GM18508 (cell line): ENCODE measurements around the gene DNAJC11.
"Not testable (repeated sequence)": the region's sequence is repeated elsewhere in the genome, so short reads cannot be mapped to it uniquely, and the experiment has no call there.

ENCODE experiments used
- ATAC-seq: cut with Tn5 transposase; IDR thresholded peaks from one replicate; pipeline ENCODE4 v1.9.1; 2021; ENCODE audit warnings: moderate number of reproducible peaks; ENCODE audit not compliant: insufficient read depth, unreplicated experiment

Gene DNAJC11

DNA sequence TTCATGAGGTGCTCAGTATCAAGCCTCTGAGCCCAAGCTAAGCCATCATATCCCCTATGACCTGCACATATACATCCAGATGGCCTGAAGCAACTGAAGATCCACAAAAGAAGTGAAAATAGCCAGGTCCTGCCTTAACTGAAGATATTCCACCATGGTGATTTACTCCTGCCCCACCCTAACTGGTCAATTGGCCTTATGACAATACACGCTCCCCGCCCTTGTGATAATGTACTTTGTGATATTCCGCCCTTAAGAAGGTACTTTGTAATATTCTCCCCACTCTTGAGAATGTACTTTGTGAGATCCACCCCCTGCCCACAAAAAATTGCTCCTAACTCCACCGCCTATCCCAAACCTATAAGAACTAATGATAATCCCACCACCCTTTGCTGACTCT is 1.7 kb downstream of the DNAJC11 start:
- ATAC-seq: not testable (repeated sequence)

DNA sequence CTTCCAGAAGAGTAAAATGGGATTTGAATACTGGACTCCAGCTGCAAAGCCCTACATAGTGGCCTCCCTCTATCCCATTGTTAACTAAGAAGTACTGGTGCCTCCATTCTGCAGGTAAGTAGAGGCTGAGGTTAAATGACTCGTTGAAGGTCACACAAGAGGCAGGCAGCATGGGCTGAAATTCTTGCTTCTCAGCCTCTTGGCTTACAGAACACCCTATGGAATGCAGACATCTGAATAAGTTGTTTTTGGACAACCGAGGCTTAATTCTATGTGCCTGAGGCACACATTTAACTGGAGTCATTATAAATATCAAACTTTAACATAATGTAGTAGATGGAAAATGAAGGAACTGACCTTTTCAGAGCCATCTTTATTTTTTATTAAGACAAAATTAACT is 5.7 kb downstream of the DNAJC11 start:
- no peak for ATAC-seq

DNA sequence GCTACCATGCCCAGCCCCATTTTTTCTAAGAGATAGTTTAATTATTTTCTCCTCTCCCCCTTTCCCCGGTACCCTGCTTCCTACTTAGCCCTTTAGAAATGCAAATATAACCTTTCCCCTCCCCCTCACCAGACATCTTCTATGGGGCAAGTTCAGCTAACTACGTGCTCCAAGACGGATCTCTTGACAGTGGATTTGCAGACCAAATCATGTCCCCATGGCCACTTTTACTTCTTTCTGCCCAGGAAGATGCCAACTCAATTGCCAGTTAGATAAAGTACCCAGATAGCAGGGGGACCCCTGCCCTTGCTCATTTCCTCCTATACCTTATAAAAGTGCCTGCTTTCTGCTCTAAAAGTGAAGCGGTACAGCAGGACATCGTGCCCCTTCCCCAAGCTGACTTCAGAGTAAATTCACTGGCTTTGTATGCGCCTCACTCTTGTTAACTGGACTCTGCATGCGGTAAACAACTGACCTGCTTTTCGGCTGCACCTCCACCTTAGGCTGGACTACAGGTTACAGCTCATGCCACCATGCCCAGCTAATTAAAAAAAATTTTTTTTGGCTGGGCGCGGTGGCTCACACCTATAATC is 7.4 kb downstream of the DNAJC11 start:
- ATAC-seq: no peak

DNA sequence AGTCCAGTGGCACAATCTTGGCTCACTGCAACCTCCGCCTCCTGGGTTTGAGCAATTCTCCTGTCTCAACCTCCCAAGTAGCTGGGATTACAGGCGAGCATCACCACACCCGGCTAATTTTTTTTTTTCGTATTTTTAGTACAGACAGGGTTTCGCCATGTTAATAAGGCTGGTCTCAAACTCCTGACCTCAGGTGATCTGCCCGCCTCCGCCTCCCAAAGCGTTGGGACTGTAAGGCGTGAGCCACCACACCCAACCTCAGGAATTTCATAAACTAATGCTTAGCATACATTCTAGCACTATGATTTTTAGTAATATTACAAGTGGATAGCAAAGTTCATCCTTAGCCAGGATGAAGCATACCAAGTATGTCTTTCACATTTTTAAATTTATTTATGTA is 8.7 kb downstream of the DNAJC11 start:
- no peak for ATAC-seq

DNA sequence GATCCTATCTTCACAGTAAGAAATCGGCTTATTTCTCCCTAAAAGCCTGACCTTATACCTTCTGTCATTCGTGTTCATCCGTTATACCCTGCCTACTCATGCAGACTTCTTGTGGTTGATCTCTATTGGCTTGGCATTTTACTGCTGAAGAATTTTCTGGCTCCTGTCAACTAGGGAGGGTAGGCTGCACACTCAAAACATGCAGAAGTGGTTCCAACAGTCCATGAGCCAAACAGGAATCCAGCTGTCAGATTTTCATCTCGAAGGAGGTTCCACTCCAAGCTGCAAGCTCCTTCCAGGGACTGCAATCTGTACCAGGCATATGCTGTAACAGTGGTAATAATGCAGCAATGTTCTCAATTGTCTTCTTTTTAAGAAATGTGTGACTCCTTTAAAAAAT is 10.1 kb downstream of the DNAJC11 start:
- no peak for ATAC-seq

DNA sequence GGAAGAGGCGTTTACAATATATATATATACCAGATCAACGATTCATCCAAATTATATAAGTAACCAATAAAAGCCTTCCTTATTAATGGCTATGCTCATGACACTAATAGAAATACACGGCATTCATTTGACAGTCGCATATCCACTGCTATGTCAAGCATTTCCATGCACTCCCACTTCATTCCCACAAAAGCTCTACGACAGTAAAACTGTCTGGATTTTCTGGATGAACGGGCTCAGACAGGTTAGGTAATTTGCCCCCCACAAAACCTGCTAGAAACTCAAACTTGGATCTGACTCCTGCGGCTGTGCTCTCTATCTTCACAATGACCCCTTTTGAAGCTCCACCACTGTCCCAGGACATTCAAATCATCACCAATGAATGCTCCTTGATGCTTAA is 11.4 kb downstream of the DNAJC11 start:
- no peak for ATAC-seq

DNA sequence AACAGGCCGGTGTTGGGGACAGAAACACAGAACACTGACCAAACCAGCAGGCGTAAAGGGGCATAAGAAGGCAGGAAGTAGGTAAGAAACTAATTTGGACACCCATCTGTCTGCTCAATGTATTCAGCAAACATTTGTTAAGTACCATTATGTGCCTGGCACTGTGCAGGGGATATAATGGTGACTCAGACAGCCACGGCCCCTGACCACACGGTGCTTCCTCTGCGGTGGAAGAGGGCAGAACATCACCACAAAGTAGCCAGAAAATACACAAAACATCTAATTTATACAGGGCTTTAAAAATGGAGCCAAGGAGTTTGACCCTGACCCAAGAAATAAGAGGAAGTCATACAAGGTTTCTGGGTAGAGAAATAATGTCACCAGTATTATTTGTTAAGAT is 12.9 kb downstream of the DNAJC11 start:
- no peak for ATAC-seq

DNA sequence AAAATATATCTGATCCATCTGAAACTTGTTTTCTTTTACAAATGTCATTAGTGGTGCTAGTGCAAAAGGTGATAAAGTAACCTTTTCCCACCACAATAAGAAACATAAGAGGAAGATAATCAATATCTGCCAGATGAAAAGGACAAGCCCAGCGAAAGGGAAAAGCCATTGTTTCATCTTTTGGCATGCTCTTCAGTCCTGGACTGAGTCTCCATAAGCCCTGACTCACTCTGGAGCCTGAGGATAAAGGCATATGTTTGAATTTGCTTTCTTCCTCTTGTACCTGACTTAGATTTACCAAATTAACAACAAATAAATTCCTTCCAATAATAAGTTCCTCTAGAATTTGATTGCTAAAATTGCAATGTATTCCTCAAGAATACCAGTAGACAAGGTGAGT is 13.6 kb downstream of the DNAJC11 start:
- ATAC-seq: no peak

DNA sequence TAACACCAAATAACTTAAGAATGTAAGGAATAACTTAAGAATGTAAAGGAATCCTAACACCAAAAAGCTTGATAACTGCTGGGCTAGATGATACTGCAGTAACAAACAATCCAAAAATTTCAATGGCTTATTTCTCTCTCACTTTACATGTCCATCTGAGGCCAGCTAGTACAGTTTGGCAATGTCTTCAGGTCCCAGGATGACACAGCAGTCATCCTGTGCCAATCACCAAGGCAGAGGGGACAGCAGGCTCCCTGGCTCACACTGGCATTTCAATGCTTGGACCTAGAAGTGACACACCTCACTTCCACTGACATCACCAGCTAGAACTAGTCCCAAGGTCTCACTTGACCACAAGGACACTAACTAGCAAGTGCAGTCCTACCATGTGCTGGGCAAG is 15.3 kb downstream of the DNAJC11 start:
- ATAC-seq: no peak

DNA sequence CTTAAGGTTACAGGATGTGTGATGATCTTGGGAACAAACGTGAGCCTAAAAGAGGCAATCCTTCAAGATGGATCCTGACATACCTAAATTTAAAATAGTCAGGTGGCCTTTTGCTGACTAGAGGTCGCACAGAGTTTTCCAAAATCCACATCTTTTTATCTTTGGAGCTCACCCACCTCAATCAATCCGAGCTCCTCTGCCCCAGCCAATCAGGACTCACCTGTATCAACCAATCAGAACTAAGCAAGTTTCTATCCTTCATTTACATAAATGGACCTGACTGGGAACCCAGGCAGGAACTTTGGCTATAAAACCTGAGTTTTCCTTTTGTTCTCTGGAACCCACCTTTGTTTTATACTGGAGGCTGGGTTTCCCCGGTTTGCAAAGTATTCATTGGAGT is 16.2 kb downstream of the DNAJC11 start:
- ATAC-seq: no peak

DNA sequence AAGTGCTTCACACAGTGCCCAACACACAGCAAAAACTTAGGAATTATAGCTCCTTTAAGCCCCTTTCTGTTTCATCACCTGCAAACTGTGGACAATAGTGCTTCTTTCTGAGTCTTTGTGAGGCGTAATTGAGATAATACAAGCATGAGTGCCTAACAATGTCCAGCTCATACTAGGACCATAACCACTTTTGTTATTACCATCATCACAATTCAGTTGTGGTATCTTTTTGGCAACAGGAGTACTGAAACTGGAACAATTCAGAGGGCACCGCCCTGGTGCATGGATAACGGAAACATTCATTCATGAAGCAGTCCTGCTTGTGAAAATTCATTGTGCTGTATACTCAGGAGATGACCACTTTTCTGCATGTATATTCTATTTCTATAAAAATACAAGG is 18.2 kb downstream of the DNAJC11 start:
- ATAC-seq: no peak

DNA sequence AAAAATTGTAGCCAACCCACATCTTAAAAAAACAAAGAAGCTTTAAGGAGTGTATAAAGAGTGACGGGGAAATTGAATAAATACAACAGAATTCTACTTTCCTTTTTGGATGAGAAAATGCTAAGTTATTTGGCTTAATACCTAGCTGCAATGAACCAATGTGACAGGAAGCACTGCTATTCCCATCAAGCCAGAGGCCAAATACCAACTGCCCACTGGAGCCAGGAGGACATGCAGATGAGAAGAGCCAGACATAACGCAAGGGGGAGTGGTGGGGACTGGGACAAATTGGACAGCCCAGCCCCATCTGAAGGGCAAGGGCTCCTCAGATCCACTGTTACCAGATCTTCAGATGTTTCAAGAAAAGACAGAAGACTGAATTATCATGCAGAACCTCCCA is 25.7 kb downstream of the DNAJC11 start:
- no peak for ATAC-seq

DNA sequence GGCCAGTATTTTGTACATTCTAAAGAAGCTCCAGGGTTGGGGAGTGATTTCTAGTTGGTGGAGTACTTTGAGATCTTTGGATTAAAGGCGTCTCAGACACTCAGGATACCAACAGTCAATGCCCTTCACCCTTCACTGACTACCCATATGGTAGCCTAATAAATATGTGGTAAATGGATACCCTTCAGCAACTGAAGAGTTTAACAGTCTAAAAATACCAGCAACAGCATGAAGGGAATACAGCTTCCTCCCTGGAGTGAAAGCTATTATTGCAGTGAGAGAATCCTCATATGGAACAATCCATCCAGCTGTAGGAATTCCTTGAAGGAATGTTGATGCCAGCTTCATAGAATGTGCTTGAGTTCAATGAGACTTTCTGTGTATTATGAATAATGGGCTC is 26.8 kb downstream of the DNAJC11 start:
- ATAC-seq: no peak

DNA sequence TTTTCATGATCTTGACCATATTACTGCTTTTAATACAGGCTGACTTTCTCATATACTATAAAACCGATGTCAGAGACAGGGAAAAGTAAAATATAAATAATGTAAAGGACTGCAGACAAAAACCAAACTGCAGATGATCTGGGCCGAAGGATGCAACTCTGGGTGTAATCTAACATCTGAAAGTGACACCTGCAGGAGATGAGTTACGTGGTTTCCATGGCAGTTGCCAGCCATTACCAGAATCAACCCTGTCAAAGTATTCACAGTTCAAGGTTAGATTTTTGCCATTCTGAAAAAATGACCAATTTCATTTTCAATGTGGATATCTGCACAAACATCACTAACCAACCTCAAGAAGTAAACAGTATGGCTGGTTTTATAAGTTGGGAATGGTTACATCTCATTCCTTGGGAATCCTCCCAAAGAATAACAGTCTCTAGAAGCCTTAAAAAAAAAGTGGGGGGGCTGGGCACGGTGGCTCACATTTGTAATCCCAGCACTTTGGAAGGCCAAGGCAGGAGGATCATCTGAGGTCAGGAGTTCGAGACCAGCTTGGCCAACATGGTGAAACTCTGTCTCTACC is 27.7 kb downstream of the DNAJC11 start:
- no peak for ATAC-seq

DNA sequence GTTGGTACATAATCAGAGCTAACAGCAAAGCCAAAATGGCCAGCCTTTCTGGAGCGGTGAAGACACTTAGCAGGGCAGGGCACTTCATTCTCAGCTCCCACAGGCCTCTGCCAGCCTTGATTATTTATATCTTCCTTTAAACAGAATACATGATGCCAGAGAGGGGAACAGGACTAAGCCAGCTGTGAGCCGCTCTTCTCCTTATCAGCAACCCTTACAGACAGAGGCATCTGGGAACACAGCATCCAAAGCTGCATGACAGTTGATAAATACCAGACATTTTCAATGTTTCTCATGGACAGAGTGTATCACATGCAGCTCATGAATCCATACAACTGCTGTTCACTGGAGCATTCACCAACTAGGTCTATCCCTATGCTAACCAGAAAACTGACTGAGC is 29.1 kb downstream of the DNAJC11 start:
- no peak for ATAC-seq

DNA sequence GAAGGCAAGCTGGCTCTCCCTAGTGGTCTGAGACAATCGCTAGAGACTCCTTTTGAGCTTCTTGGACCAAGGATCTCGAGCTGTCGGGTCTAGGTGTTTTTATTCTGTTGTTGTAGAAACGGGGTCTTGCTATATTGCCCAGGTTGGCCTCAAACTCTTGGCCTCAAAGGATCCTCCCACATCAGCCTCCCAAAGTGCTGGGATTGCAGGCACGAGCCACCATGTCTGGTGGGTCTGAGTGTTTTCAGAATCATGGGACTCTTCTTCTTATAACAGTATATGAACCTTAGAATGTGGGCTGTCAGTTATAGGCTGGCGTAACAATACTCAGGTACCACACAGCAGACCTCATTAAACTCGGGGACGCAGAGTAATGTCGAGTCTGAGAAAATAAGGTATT is 33.1 kb downstream of the DNAJC11 start:
- no peak for ATAC-seq

DNA sequence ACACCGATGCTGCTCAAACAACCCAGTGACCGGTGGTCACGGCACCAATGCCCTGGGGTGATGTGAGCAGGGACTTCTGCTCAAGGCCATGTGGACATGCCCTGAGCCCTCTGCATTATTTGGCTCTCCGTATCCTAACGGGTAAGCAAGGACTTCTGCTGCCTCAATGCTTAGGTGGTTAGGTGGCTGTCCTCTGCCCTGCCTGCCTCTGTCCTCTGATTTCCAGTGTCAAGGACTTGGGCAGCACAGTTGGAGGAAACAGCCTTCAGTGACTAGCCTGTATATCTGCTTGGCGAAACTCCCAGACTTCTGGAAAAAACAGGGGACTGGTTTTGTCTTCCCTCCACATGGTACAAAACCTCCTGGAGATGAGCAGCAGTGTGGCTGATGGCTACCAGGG is 34.5 kb downstream of the DNAJC11 start:
- ATAC-seq: no peak

DNA sequence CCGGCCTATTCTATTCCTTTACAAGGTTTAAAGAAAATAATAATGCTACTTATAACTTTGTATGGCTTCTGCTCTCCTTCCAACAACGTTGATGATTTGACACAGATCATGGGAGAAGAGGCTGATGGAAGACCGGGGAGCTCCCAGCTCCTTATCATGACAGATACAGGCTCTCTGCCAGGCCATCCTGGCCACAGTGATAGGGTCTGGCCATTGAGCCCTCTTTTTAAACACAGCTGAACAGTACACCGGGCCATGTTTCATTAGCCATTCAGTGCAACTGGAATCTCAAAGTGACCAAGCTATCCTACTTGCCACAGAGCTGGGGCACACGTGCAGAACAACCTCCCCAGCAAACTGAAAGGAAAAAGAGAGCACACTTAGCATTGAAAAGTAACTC is 34.9 kb downstream of the DNAJC11 start:
- ATAC-seq: no peak

DNA sequence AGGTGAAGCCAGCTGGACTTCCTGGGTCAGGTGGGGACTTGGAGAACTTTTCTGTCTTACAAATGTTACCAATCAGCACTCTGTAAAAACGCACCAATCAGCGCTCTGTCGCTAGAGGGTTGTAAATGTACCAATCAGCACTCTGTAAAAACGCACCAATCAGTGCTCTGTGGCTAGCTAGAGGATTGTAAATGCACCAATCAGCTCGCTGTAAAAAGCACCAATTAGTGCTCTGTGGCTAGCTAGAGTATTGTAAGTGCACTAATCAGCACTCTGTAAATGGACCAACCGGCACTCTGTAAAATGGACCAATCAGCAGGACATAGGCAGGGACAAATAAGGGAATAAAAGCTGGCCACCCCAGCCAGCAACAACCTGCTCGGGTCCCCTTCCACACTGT is 39.1 kb downstream of the DNAJC11 start:
- ATAC-seq: not testable (repeated sequence)

DNA sequence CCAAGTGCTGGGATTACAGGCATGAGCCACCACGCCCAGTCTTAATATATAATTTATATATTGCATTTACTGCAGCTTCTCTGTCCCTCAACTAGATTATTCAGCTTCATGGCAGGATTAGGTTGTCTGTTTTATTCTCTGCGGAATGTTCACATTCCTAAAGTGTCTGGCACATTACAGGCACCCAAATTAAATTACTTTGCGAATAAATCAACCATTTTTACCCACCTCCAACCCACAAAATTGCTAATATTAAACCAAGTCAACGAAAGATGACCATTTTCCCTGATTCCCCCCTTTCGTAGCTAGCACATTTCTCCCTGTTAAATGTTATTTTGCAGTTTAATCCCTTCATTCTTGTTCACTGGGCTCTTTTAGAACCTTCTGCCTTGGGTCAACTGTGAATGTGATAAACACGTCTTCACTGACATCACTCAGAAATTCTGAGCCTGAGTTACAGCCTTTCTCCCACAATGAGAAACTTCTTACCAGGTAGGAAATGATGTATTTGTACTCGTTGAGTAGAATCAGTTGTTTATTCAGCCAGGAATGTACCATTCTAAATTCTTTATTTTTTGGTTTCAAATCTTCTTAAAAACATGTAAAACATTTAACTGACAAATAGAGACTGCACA is 41.1 kb downstream of the DNAJC11 start:
- ATAC-seq: no peak

DNA sequence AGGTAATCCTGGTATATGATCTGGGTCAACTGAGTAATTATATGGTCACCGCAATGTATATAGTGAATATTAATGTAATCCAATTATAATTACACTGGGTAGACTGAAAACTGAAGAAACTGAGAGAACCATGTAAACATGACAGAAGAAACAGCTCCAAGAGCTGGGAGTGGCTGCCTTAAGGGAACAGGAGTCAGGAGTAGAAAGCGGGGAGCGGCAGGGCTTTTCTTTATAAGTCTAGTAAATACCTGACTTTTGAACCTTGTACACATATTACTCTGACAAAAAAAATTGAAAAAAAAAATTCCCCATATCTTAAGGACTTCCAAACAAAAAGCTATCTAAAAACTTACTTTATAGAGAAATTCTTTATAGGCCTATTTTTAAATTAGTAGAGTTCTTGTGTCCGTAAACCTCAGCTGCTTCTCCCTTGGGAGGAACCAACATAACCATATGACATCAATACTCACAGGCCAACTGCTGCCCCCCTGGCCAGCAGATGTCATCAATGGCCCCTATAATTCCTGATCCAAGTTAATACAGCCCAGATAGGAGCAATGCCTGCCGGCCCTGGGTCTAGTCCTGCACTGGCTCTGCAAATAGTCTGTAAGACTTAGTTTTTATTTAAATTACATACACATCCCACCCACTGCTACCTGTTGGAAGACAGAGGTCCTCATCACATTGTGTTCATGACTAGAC is 43.1 kb downstream of the DNAJC11 start:
- no peak for ATAC-seq

DNA sequence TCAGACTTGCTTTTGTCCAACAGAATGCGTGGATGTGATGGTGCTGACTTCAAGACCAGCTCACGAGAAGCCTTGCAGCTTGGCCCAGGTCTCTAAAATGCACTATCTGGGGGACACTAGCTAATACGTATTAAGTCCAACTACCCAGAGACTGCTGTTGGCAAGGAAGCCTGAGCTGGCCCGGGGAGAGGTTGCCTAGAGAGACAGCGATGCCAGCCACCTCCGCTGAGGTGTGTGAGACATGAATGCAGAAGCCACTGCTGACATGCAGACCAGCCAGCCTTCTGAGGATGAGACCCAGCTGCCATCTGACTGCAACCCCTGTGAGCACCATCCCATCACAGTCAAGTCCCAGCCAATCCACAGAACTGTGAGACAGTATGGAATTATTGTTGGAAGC is 44.5 kb downstream of the DNAJC11 start:
- no peak for ATAC-seq
